Osteoblast (primary cell): ENCODE data around the gene SORCS2. TPM values are rescaled to one million over a fixed set of nuclear protein-coding genes. Genes with fewer than 3 reads are reported as not detected.

Experiments used
- DNase-seq: peaks from one replicate; pipeline ENCODE4 v3.0.0; 2011; ENCODE audit warnings: low spot score, mixed read lengths; ENCODE audit not compliant: insufficient read length; ENCODE audit errors: missing footprints
- H2AFZ ChIP-seq: 2 replicates; pipeline ENCODE4 v1.6.0; 2011; ENCODE audit warnings: mild to moderate bottlenecking, low read length
- H3K27ac ChIP-seq: 2 replicates; pipeline ENCODE4 v1.5.1; 2011; ENCODE audit warnings: mild to moderate bottlenecking, low read depth, low read length, moderate library complexity
- H3K27me3 ChIP-seq: 2 replicates; pipeline ENCODE4 v1.6.0; 2012; ENCODE audit warnings: mild to moderate bottlenecking, control low read depth, inconsistent platforms, low read length, moderate library complexity; ENCODE audit not compliant: insufficient read depth
- H3K36me3 ChIP-seq: 2 replicates; pipeline ENCODE4 v1.5.1; 2011; ENCODE audit warnings: mild to moderate bottlenecking, low read length, control low read depth, moderate library complexity; ENCODE audit not compliant: insufficient read depth
- H3K4me1 ChIP-seq: 2 replicates; pipeline ENCODE4 v1.5.1; 2011; ENCODE audit warnings: mild to moderate bottlenecking, low read length, control low read depth, moderate library complexity; ENCODE audit not compliant: insufficient read depth
- H3K4me2 ChIP-seq: 2 replicates; pipeline ENCODE4 v1.6.0; 2011; ENCODE audit warnings: mild to moderate bottlenecking, low read length; ENCODE audit not compliant: insufficient read depth
- H3K4me3 ChIP-seq: fragments of 200-600 bp; sonication (generic); 3 replicates; pipeline ENCODE4 v1.5.1; 2012; ENCODE audit warnings: mild to moderate bottlenecking, low read length, inconsistent platforms; ENCODE audit not compliant: insufficient read depth
- H3K79me2 ChIP-seq: 2 replicates; pipeline ENCODE4 v1.6.0; 2012; ENCODE audit warnings: mild to moderate bottlenecking, low read length, control low read depth, inconsistent platforms; ENCODE audit not compliant: insufficient read depth
- H3K9me3 ChIP-seq: 2 replicates; pipeline ENCODE4 v1.5.1; 2011; ENCODE audit warnings: low read depth, low read length, control low read depth
- H4K20me1 ChIP-seq: 2 replicates; pipeline ENCODE4 v1.6.0; 2012; ENCODE audit warnings: mild to moderate bottlenecking, low read length, control low read depth; ENCODE audit not compliant: insufficient read depth
- CTCF ChIP-seq: IDR thresholded peaks from 2 replicates; pipeline ENCODE4 v1.5.1; 2011; ENCODE audit warnings: mild to moderate bottlenecking, low read depth, low read length, moderate library complexity; ENCODE audit errors: extremely low read depth
- total RNA-seq: library from RNA; depleted of rRNA; stranded (reverse); fragments of >200 nt; gene quantifications from 2 replicates; pipeline ENCODE4 v1.2.3, GENCODE V29; 2012

SORCS2 gene
- total RNA-seq, 1 donor = 9.0 TPM

DNA sequence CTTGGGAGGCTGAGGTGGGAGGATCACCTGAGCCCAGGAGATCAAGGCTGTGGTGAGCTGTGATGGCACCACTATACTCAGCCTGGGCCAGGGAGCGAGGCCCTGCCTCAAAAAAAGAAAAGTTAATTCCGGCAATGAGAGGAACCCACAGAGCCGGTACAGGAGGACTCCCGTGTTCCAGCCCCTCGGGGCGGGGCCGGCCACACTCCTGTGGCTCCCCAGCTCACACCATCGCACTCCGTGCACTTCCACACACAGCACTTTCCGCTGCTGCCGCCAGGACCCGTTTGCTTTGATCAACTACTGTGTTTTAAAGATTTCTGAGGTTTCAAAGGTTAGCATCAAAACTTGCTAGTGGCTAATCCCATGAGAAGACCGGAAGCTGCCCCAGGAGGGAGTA lies 575.6 kb downstream of the SORCS2 start:
- Histone ChIP-seq H4K20me1 (peaks cover 88% of the 10 kb centered on the region), H3K4me2 (no peak overlapping the region), H3K27ac (no peak overlapping the region), H3K4me3 (no peak overlapping the region), H3K9me3 (no peaks in the 10 kb centered on the region), H3K27me3 (no peaks in the 10 kb centered on the region), H3K79me2 (peaks cover 95% of the 10 kb centered on the region), H2AFZ (no peak overlapping the region), H3K36me3 (peaks cover 100% of the 10 kb centered on the region), H3K4me1 (peaks cover 7% of the 10 kb centered on the region)
- no peak for TF ChIP-seq CTCF
- DNase-seq = peak; percentile 46

DNA sequence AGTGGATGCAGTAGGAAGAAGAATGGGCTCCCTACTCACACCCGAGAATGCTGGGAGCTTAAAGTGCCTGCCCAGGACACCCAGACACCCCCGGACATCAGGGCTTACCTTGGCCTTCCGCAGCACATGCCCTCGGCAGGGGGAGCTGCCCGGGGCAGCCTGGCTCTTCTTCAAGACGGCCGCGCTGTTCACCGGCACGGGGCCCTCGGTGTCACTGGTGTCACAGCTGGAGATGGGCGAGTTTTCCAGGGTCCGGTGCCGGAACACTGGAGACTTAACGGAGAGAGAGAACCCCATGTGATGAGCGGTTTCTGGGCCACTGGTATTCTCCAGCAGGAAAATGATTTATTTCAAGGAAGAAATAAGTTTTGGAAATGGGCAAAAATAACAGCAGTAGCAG lies 576.4 kb downstream of the SORCS2 start:
- H4K20me1 ChIP-seq = peaks cover 87% of the 10 kb centered on the region
- no peak for TF ChIP-seq CTCF

GRCh38 chr4:7769396-7770223 lies 577.3 kb downstream of the SORCS2 start:
- Histone ChIP-seq H3K27ac (no peak overlapping the region), H2AFZ (no peak overlapping the region), H3K79me2 (peaks cover 98% of the 10 kb centered on the region), H3K36me3 (peaks cover 100% of the 10 kb centered on the region), H4K20me1 (peaks cover 87% of the 10 kb centered on the region), H3K9me3 (no peaks in the 10 kb centered on the region), H3K27me3 (no peaks in the 10 kb centered on the region), H3K4me2 (no peak overlapping the region), H3K4me1 (no peaks in the 10 kb centered on the region), H3K4me3 (no peak overlapping the region)
- no peak for TF ChIP-seq CTCF
- DNase-seq = peak; percentile 48

More for the DNA sequence above, 576.4 kb downstream of the SORCS2 start:
- H3K9me3 ChIP-seq = no peaks in the 10 kb centered on the region
- H3K4me2 ChIP-seq = no peak overlapping the region
- H3K79me2 ChIP-seq = peaks cover 95% of the 10 kb centered on the region
- no peak overlapping the region for H2AFZ ChIP-seq
- DNase-seq = peak; percentile 34
- H3K36me3 ChIP-seq = peaks cover 100% of the 10 kb centered on the region
- no peak overlapping the region for H3K4me3 ChIP-seq
- peaks cover 4% of the 10 kb centered on the region for H3K4me1 ChIP-seq
- H3K27ac ChIP-seq = peak overlapping the region; percentile 36
- no peaks in the 10 kb centered on the region for H3K27me3 ChIP-seq

- Histone ChIP-seq H3K9me3 (no peaks in the 10 kb centered on the region), H3K27me3 (no peaks in the 10 kb centered on the region), H3K4me3 (no peak overlapping the region), H3K79me2 (peaks cover 98% of the 10 kb centered on the region), H3K4me1 (no peaks in the 10 kb centered on the region), H2AFZ (no peak overlapping the region), H4K20me1 (peaks cover 87% of the 10 kb centered on the region), H3K27ac (no peak overlapping the region), H3K4me2 (no peak overlapping the region), H3K36me3 (peaks cover 100% of the 10 kb centered on the region)
- peak; percentile 91 for DNase-seq
- peak; percentile 63 for TF ChIP-seq CTCF
Observed at GRCh38 chr4:7770224-7771050, 578.1 kb downstream of the SORCS2 start.
